ENCODE data around the gene GPX4.
"Not testable (repeated sequence)": the region's sequence is repeated elsewhere in the genome, so short reads cannot be mapped to it uniquely, and the experiment has no call there.

The GPX4 gene

GRCh38 chr19:1113986-1114483 is 10.2 kb downstream of the GPX4 start:
- no peak for DNase-seq (ENCODE audit: low read depth in 2 of 2)

GRCh38 chr19:1114728-1115127 is 10.9 kb downstream of the GPX4 start:
- DNase-seq (ENCODE audit: low read depth in 2 of 2) = not testable (repeated sequence)

GRCh38 chr19:1115646-1116420 is 12.0 kb downstream of the GPX4 start:
- DNase-seq (ENCODE audit: low read depth in 2 of 2) = no peak

- DNase-seq (ENCODE audit: low read depth in 2 of 2) = no peak
Measured at GRCh38 chr19:1116726-1117581, 13.2 kb downstream of the GPX4 start.

- no peak for DNase-seq (ENCODE audit: low read depth in 2 of 2)
Measured at GRCh38 chr19:1117654-1118053, 13.9 kb downstream of the GPX4 start.

- DNase-seq (ENCODE audit: low read depth in 2 of 2) = no peak
Measured at GRCh38 chr19:1118999-1119398, 15.2 kb downstream of the GPX4 start.

- no peak for DNase-seq (ENCODE audit: low read depth in 2 of 2)
Measured at GRCh38 chr19:1119475-1120217, 15.9 kb downstream of the GPX4 start.

- no peak for DNase-seq (ENCODE audit: low read depth in 2 of 2)
Measured at GRCh38 chr19:1121395-1121794, 17.6 kb downstream of the GPX4 start.

GRCh38 chr19:1122021-1122971 is 18.5 kb downstream of the GPX4 start:
- DNase-seq (ENCODE audit: low read depth in 2 of 2) = no peak

GRCh38 chr19:1122972-1123363 is 19.2 kb downstream of the GPX4 start:
- DNase-seq (ENCODE audit: low read depth in 2 of 2) = no peak

GRCh38 chr19:1123381-1123780 is 19.6 kb downstream of the GPX4 start:
- DNase-seq (ENCODE audit: low read depth in 2 of 2) = no peak

GRCh38 chr19:1123885-1124677 is 20.3 kb downstream of the GPX4 start:
- no peak for DNase-seq (ENCODE audit: low read depth in 2 of 2)

GRCh38 chr19:1125601-1126467 is 22.0 kb downstream of the GPX4 start:
- no peak for DNase-seq (ENCODE audit: low read depth in 2 of 2)

GRCh38 chr19:1126984-1127760 is 23.4 kb downstream of the GPX4 start:
- DNase-seq (ENCODE audit: low read depth in 2 of 2) = no peak

- DNase-seq (ENCODE audit: low read depth in 2 of 2) = no peak
Measured at GRCh38 chr19:1128106-1128505, 24.3 kb downstream of the GPX4 start.

GRCh38 chr19:1129084-1129483 is 25.3 kb downstream of the GPX4 start:
- not testable (repeated sequence) for DNase-seq (ENCODE audit: low read depth in 2 of 2)

- no peak for DNase-seq (ENCODE audit: low read depth in 2 of 2)
Measured at GRCh38 chr19:1129535-1129934, 25.7 kb downstream of the GPX4 start.

All from stimulated activated CD8-positive, alpha-beta memory T cell treated with anti-CD3 and anti-CD28 coated beads, Interleukin-2, amount 100 ng/mL, for 1 hour (primary cell).